ENCODE results near the gene DNLZ.
"Not testable (repeated sequence)": the region's sequence is repeated elsewhere in the genome, so short reads cannot be mapped to it uniquely, and the experiment has no call there.

DNA sequence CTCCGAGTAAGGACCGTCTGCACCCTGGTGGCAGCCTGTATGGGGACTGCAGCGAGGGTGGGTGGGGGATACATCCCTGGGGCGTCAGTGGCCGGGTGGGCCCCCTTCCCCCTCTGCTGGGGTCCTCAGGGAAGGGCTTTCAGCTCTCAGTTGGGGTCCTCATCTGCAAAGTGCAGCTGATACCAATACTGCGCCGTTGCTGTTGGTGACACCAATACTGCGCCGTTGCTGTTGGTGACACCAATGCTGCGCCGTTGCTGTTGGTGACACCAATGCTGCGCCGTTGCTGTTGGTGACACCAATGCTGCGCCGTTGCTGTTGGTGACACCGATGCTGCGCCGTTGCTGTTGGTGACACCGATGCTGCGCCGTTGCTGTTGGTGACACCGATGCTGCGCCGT lies 11.7 kb downstream of the DNLZ start:
- TF ChIP-seq, protein P1, sequence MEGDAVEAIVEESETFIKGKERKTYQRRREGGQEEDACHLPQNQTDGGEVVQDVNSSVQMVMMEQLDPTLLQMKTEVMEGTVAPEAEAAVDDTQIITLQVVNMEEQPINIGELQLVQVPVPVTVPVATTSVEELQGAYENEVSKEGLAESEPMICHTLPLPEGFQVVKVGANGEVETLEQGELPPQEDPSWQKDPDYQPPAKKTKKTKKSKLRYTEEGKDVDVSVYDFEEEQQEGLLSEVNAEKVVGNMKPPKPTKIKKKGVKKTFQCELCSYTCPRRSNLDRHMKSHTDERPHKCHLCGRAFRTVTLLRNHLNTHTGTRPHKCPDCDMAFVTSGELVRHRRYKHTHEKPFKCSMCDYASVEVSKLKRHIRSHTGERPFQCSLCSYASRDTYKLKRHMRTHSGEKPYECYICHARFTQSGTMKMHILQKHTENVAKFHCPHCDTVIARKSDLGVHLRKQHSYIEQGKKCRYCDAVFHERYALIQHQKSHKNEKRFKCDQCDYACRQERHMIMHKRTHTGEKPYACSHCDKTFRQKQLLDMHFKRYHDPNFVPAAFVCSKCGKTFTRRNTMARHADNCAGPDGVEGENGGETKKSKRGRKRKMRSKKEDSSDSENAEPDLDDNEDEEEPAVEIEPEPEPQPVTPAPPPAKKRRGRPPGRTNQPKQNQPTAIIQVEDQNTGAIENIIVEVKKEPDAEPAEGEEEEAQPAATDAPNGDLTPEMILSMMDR (IDR thresholded peaks at IDR 0.05): not testable (repeated sequence)
- not testable (repeated sequence) for TF ChIP-seq POLR2A (IDR thresholded peaks at IDR 0.05)
